Neuronal stem cell (in vitro differentiated cells): Measurements from ENCODE around the gene ALPL.

Experiments
- DNase-seq: peaks from one replicate; pipeline ENCODE4 v3.0.0-alpha.2; 2013; ENCODE audit warnings: low spot score
- H2AFZ ChIP-seq: one replicate; pipeline ENCODE4 v1.6.1; 2013; ENCODE audit warnings: mild to moderate bottlenecking, low read length, inconsistent platforms
- H2AK5ac ChIP-seq: 2 replicates; pipeline ENCODE4 v1.6.1; 2013; ENCODE audit warnings: low read depth, mild to moderate bottlenecking, inconsistent platforms, low read length, moderate library complexity, mixed read lengths
- H2BK120ac ChIP-seq: 2 replicates; pipeline ENCODE4 v1.6.1; 2013; ENCODE audit warnings: low read depth, mild to moderate bottlenecking, inconsistent platforms, low read length, moderate library complexity, mixed read lengths
- H2BK12ac ChIP-seq: one replicate; pipeline ENCODE4 v1.6.1; 2013; ENCODE audit warnings: low read length, inconsistent platforms
- H2BK15ac ChIP-seq: 2 replicates; pipeline ENCODE4 v1.6.1; 2013; ENCODE audit warnings: mild to moderate bottlenecking, low read length, inconsistent platforms, mixed read lengths
- H2BK5ac ChIP-seq: one replicate; pipeline ENCODE4 v1.6.1; 2013; ENCODE audit warnings: inconsistent platforms, mild to moderate bottlenecking, low read length, moderate library complexity
- H3K14ac ChIP-seq: one replicate; pipeline ENCODE4 v1.6.1; 2013; ENCODE audit warnings: low read length, inconsistent platforms
- H3K18ac ChIP-seq: 2 replicates; pipeline ENCODE4 v1.6.1; 2013; ENCODE audit warnings: low read length, inconsistent platforms
- H3K23ac ChIP-seq: 2 replicates; pipeline ENCODE4 v1.6.1; 2013; ENCODE audit warnings: low read depth, mild to moderate bottlenecking, mixed read lengths, low read length, inconsistent platforms; ENCODE audit not compliant: poor library complexity
- H3K27ac ChIP-seq: replicated peaks from 3 replicates; pipeline ENCODE4 v1.5.1; 2013; ENCODE audit warnings: low read length, inconsistent platforms
- H3K27me3 ChIP-seq, 3 experiments: 2 replicates each; pipeline ENCODE4 v1.6.1; 2013; ENCODE audit warnings: low read length in 3 of 3, mild to moderate bottlenecking in 2 of 3, inconsistent platforms in 1 of 3, low read depth in 1 of 3, mixed read lengths in 1 of 3, moderate library complexity in 1 of 3; ENCODE audit not compliant: control insufficient read depth in 3 of 3, insufficient read depth in 3 of 3
- H3K36me3 ChIP-seq, 2 donors: replicated peaks in 1 of 2; 2 replicates each; pipeline ENCODE4 v1.6.1; 2013; ENCODE audit warnings: low read length in 2 of 2; ENCODE audit not compliant: control insufficient read depth in 2 of 2, insufficient read depth in 2 of 2
- H3K4ac ChIP-seq: 2 replicates; pipeline ENCODE4 v1.6.1; 2013; ENCODE audit warnings: inconsistent platforms, mild to moderate bottlenecking, low read length, moderate library complexity
- H3K4me1 ChIP-seq, 2 donors: 1 replicate in 1 of 2; 2 replicates in 1 of 2; pipeline ENCODE4 v1.6.1; 2013; ENCODE audit warnings: low read length in 2 of 2, low read depth in 1 of 2; ENCODE audit not compliant: control insufficient read depth in 2 of 2, insufficient read depth in 1 of 2
- H3K4me2 ChIP-seq: one replicate; pipeline ENCODE4 v1.6.1; 2013; ENCODE audit warnings: mild to moderate bottlenecking, low read length, inconsistent platforms; ENCODE audit not compliant: insufficient read depth, poor library complexity, severe bottlenecking
- H3K4me3 ChIP-seq, 2 donors: 2 replicates each; pipeline ENCODE4 v1.5.1; 2013; ENCODE audit warnings: low read length in 2 of 2, mild to moderate bottlenecking in 2 of 2, inconsistent platforms in 1 of 2, moderate library complexity in 1 of 2
- H3K79me1 ChIP-seq: one replicate; pipeline ENCODE4 v1.6.1; 2013; ENCODE audit warnings: low read depth, mild to moderate bottlenecking, inconsistent platforms, low read length, moderate library complexity
- H3K9ac ChIP-seq: one replicate; pipeline ENCODE4 v1.6.1; 2013; ENCODE audit warnings: mild to moderate bottlenecking, low read depth, low read length, inconsistent platforms; ENCODE audit not compliant: poor library complexity
- H3K9me3 ChIP-seq, 2 donors: replicated peaks in 1 of 2; 2 replicates each; pipeline versions ENCODE3 to v1.6.1; 2013; ENCODE audit warnings: low read length in 2 of 2, mild to moderate bottlenecking in 2 of 2, inconsistent platforms in 1 of 2, low read depth in 1 of 2, mixed read lengths in 1 of 2, moderate library complexity in 1 of 2; ENCODE audit not compliant: control insufficient read depth in 2 of 2, insufficient read depth in 1 of 2
- H4K8ac ChIP-seq: one replicate; pipeline ENCODE4 v1.6.1; 2013; ENCODE audit warnings: low read depth, mild to moderate bottlenecking, inconsistent platforms, low read length, moderate library complexity
- H4K91ac ChIP-seq: one replicate; pipeline ENCODE4 v1.6.1; 2013; ENCODE audit warnings: low read length, low read depth, mild to moderate bottlenecking, inconsistent platforms; ENCODE audit not compliant: poor library complexity
- WGBS, 2 donors: extraction: QIAGEN DNeasy Blood & Tissue Kit; methylation state at CpG; one replicate each; pipeline ENCODE4 v1.1.7; 2013; ENCODE audit warnings: missing lambda C conversion rate in 2 of 2, mixed read lengths in 1 of 2; ENCODE audit not compliant: insufficient read length in 2 of 2, insufficient replicate concordance in 1 of 2; ENCODE audit errors: extremely low coverage in 2 of 2; 5-methylcytosine and 5-hydroxymethylcytosine counted together

The ALPL gene

DNA sequence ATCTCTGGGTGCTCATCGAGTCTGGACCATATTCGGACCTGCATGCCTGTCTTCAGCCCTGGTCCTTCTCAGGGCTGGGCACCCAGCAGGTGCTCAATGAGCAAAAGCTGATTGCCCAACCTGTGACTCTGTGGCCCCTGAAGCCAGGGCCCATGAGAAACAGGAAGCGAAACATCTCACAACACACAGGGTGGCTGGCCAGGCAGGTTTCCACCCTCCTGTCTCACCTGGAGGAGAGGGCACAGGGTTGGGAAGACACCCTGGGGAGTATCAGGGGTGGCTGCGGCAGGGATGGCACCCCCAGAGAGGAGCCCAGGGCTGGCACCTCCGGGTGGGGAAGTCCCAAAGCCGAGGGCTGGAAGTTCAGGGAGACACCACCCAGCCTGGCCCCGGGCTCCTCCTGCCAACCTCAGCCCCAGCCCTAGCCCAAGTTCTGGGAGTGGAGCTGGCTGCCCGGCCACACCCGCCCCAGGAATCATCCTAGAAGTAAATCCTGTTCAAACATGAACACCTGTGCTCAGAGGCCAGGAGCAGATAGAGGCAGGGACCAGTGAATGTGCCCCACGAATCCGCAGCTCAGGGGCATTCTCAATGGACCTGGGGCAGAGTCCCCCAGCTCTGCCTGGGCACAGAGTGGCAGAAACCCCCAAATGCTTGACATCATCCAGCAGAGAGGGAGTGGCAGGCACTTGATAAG is 105.3 kb downstream of the ALPL start:
- no peak overlapping the region for H3K23ac ChIP-seq
- H2BK15ac ChIP-seq = no peak overlapping the region
- no peak overlapping the region for H3K4me2 ChIP-seq
- H4K8ac ChIP-seq = no peak overlapping the region
- H3K4me1 ChIP-seq = peaks cover 8 to 10% of the 10 kb centered on the region in 2 donors
- H3K36me3 ChIP-seq = no peaks in the 10 kb centered on the region
- H2AFZ ChIP-seq = no peak overlapping the region
- peak overlapping the region; percentile 41 for H2AK5ac ChIP-seq
- H3K14ac ChIP-seq = no peak overlapping the region
- H3K18ac ChIP-seq = no peak overlapping the region
- H3K9ac ChIP-seq = no peak overlapping the region
- H3K27me3 ChIP-seq = peaks cover 0 to 16% (median 0%) of the 10 kb centered on the region in 3 experiments
- H3K9me3 ChIP-seq = no peaks in the 10 kb centered on the region
- H2BK5ac ChIP-seq = no peak overlapping the region
- H4K91ac ChIP-seq = no peak overlapping the region
- H2BK12ac ChIP-seq = no peak overlapping the region
- DNase-seq = no peak
- no peak overlapping the region for H3K27ac ChIP-seq
- H3K79me1 ChIP-seq = peaks cover 4% of the 10 kb centered on the region
- H2BK120ac ChIP-seq = no peak overlapping the region
- no peak overlapping the region for H3K4me3 ChIP-seq
- no CpG with 5 or more reads among the region's 11 CpGs for WGBS, 2 donors
- no peak overlapping the region for H3K4ac ChIP-seq

DNA sequence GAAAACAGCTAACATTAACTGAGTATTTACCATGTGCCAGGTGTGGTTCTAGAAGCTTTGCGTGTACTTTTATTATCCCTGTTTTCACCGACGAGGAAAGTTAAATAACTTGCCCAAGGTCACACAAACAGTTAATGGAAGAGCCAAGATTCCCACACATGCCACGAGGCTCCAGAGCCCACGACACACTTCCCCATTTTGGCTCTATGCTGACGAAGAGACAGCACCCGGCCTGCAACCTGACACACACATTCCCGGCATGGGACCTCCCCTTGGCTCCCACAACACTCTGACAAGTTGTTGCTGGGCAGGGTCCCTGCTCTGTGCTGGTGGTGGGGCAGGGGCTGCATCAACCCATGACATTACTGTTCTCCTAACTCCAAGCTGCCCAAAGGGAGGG is 107.1 kb downstream of the ALPL start:
- H2AK5ac ChIP-seq = no peak overlapping the region
- H2BK15ac ChIP-seq = no peak overlapping the region
- H3K79me1 ChIP-seq = peaks cover 2% of the 10 kb centered on the region
- no peak overlapping the region for H3K14ac ChIP-seq
- no peak overlapping the region for H4K8ac ChIP-seq
- no peak overlapping the region for H2BK12ac ChIP-seq
- WGBS, 2 donors = no CpG with 5 or more reads among the region's 8 CpGs
- H4K91ac ChIP-seq = no peak overlapping the region
- H3K27ac ChIP-seq = no peak overlapping the region
- H3K4me3 ChIP-seq = no peak overlapping the region
- H2AFZ ChIP-seq = no peak overlapping the region
- peaks cover 0 to 34% (median 7%) of the 10 kb centered on the region in 3 experiments for H3K27me3 ChIP-seq
- no peak overlapping the region for H3K18ac ChIP-seq
- H2BK120ac ChIP-seq = no peak overlapping the region
- H3K23ac ChIP-seq = no peak overlapping the region
- no peak overlapping the region for H3K4me2 ChIP-seq
- H3K4me1 ChIP-seq = peaks cover 11% of the 10 kb centered on the region in 2 donors
- H2BK5ac ChIP-seq = no peak overlapping the region
- H3K36me3 ChIP-seq = no peaks in the 10 kb centered on the region
- no peak overlapping the region for H3K4ac ChIP-seq
- H3K9ac ChIP-seq = no peak overlapping the region
- H3K9me3 ChIP-seq = no peaks in the 10 kb centered on the region
- DNase-seq = no peak

DNA sequence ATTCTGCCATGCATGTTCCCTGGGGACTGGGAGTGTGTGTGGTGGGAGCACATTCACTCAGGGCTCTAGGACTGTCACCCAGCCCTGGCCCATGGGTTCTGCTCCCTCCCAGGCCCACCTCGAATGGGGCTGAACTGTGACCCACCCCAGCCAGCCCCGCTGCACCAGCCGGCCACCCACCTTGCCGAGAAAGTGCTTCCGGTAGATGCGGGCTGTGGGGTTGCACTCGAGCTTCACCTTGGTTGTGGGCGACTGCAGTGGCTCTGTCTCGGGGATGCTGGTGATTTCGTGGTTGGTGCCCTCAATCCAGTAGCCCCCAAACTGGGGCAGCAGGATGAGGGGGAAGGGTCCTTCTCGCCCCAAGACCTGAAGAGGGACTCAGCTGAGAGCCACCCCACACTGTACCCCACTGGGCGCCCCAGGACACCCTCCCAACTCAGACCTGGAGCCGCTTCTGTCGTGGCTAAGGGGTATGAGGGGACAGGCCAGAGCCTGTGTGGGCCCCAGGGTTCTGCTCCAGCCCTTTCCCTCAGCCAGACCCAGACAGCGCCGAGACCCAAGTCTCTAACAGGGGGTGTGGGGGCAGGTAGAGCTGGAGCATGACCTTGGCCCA is 108.0 kb downstream of the ALPL start:
- Histone ChIP-seq H3K9ac (no peak overlapping the region), H2BK120ac (no peak overlapping the region), H3K4me1 (peaks cover 11% of the 10 kb centered on the region in 2 donors), H3K4ac (no peak overlapping the region), H3K27me3 (peaks cover 0 to 42% (median 15%) of the 10 kb centered on the region in 3 experiments), H4K91ac (no peak overlapping the region), H2AK5ac (peak overlapping the region; percentile 32), H2BK5ac (no peak overlapping the region), H3K18ac (peak overlapping the region; percentile 68), H3K4me3 (no peak overlapping the region), H3K23ac (no peak overlapping the region), H3K27ac (no peak overlapping the region), H3K79me1 (peaks cover 2% of the 10 kb centered on the region), H3K9me3 (no peaks in the 10 kb centered on the region), H2BK15ac (no peak overlapping the region), H2BK12ac (no peak overlapping the region), H3K4me2 (no peak overlapping the region), H3K14ac (no peak overlapping the region), H3K36me3 (no peaks in the 10 kb centered on the region), H4K8ac (no peak overlapping the region), H2AFZ (no peak overlapping the region)
- no peak for DNase-seq
- no CpG with 5 or more reads among the region's 16 CpGs for WGBS, 2 donors

- no peaks in the 10 kb centered on the region for H3K9me3 ChIP-seq
- peaks cover 0 to 48% (median 19%) of the 10 kb centered on the region in 3 experiments for H3K27me3 ChIP-seq
- no peak overlapping the region for H2BK120ac ChIP-seq
- H3K4me3 ChIP-seq = no peak overlapping the region
- DNase-seq = no peak
- H4K91ac ChIP-seq = no peak overlapping the region
- peak overlapping the region; percentile 54 for H2BK5ac ChIP-seq
- no peak overlapping the region for H4K8ac ChIP-seq
- H3K4me2 ChIP-seq = no peak overlapping the region
- no peak overlapping the region for H3K9ac ChIP-seq
- peaks cover 11 to 14% of the 10 kb centered on the region in 2 donors for H3K4me1 ChIP-seq
- no peaks in the 10 kb centered on the region for H3K36me3 ChIP-seq
- no peak overlapping the region for H2BK15ac ChIP-seq
- WGBS, 2 donors = no CpG with 5 or more reads among the region's 7 CpGs
- no peak overlapping the region for H3K27ac ChIP-seq
- peak overlapping the region; percentile 32 for H2AK5ac ChIP-seq
- peak overlapping the region; percentile 58 for H3K18ac ChIP-seq
- H3K79me1 ChIP-seq = peaks cover 2% of the 10 kb centered on the region
- H3K23ac ChIP-seq = no peak overlapping the region
- peak overlapping the region; percentile 56 for H3K4ac ChIP-seq
- no peak overlapping the region for H3K14ac ChIP-seq
- H2BK12ac ChIP-seq = no peak overlapping the region
- H2AFZ ChIP-seq = no peak overlapping the region
Observed at GRCh38 chr1:21618059-21618458, 108.8 kb downstream of the ALPL start.
